HepG2 (cell line): ENCODE measurements around the gene TRPM1. TPM values are rescaled to one million over a fixed set of nuclear protein-coding genes. Genes with fewer than 3 reads are reported as not detected.

ENCODE experiments used
- ATAC-seq: fragments of 200-7000 bp; cut with Tn5 transposase; 3 replicates; pipeline ENCODE4 v1.9.1; 2020; ENCODE audit warnings: mild to moderate bottlenecking, moderate library complexity
- BruUV-seq: library from RNA; stranded (reverse); fragments of 400-500 nt; replicated peaks from 2 replicates; lab custom pipeline; 2021; lab: Mats Ljungman, UMichigan
- CTCF ChIA-PET: fragments of 300-600 bp; formaldehyde crosslinking; extraction: SDS; loops from one replicate; lab custom pipeline; 2021; ENCODE audit warnings: low total read pairs, inconsistent platforms, low intra/inter-chr PET ratio; lab: Yijun Ruan, JAX
- POLR2A ChIA-PET: fragments of 350-600 bp; sonication (Branson Sonifier 250); formaldehyde crosslinking; loops from one replicate; lab custom pipeline; 2020; ENCODE audit warnings: antibody characterized with exemption, inconsistent platforms; lab: Yijun Ruan, JAX
- DNase-seq: peaks from one replicate; pipeline ENCODE4 v3.0.0-alpha.2; 2015; ENCODE audit warnings: low spot score
- FAIRE-seq: peaks from 3 replicates; lab custom pipeline; 2011; peaks lifted over from hg19 to GRCh38; lab: Jason Lieb, UNC
- H2AFZ ChIP-seq: one replicate; pipeline ENCODE4 v1.6.1; 2011; ENCODE audit warnings: low read length, inconsistent platforms
- H3K27ac ChIP-seq: fragments of 300-600 bp; 3 replicates; pipeline ENCODE4 v1.8.0; 2011; ENCODE audit warnings: mixed run types, mild to moderate bottlenecking, mixed read lengths, low read length, inconsistent platforms; ENCODE audit not compliant: insufficient read depth; ENCODE audit errors: extremely low read length
- H3K27me3 ChIP-seq, 2 experiments: fragments of 200-600 bp in 1 of 2; 2 replicates in 1 of 2; 3 replicates in 1 of 2; pipeline versions ENCODE4 v1.6.0 to v1.8.0; 2011; ENCODE audit warnings: low read length in 2 of 2, mild to moderate bottlenecking in 2 of 2, moderate library complexity in 2 of 2, inconsistent platforms in 1 of 2; ENCODE audit not compliant: insufficient read depth in 2 of 2, control insufficient read depth in 1 of 2
- H3K36me3 ChIP-seq, 2 experiments: fragments of 200-600 bp in 1 of 2; replicated peaks in 1 of 2; 2 replicates in 1 of 2; 3 replicates in 1 of 2; pipeline versions ENCODE4 v1.5.1 to v1.8.0; 2011; ENCODE audit warnings: low read length in 2 of 2, inconsistent platforms in 1 of 2; ENCODE audit not compliant: insufficient read depth in 2 of 2, control insufficient read depth in 1 of 2
- H3K4me1 ChIP-seq: 2 replicates; pipeline ENCODE4 v1.5.1; 2012; ENCODE audit warnings: low read length, inconsistent platforms; ENCODE audit not compliant: insufficient read depth
- H3K4me2 ChIP-seq: 2 replicates; pipeline ENCODE4 v1.6.0; 2011; ENCODE audit warnings: low read depth, low read length, inconsistent platforms
- H3K4me3 ChIP-seq, 3 experiments: fragments of 200-600 bp in 1 of 3; sonication (generic), shearing (Covaris generic) in 1 of 3; replicated peaks in 1 of 3; 2 replicates each; pipeline ENCODE4 v1.5.1; 2011 to 2016; ENCODE audit warnings: low read length in 3 of 3, inconsistent platforms in 2 of 3, low read depth in 2 of 3, mild to moderate bottlenecking in 2 of 3, control low read depth in 1 of 3, mixed read lengths in 1 of 3; ENCODE audit not compliant: insufficient read depth in 1 of 3
- H3K79me2 ChIP-seq: one replicate; pipeline ENCODE4 v1.6.1; 2011; ENCODE audit warnings: low read length, inconsistent platforms; ENCODE audit not compliant: insufficient read depth
- H3K9ac ChIP-seq: 2 replicates; pipeline ENCODE4 v1.6.0; 2011; ENCODE audit warnings: mild to moderate bottlenecking, low read depth, low read length, inconsistent platforms; ENCODE audit not compliant: insufficient read depth
- H3K9me3 ChIP-seq: 2 replicates; pipeline ENCODE4 v1.5.1; 2012; ENCODE audit warnings: mild to moderate bottlenecking, low read length
- H4K20me1 ChIP-seq: 2 replicates; pipeline ENCODE4 v1.6.0; 2011; ENCODE audit warnings: inconsistent platforms, mild to moderate bottlenecking, low read length, moderate library complexity; ENCODE audit not compliant: insufficient read depth
- PHF21A ChIP-seq: sonication (generic); formaldehyde crosslinking; IDR thresholded peaks from 2 replicates; pipeline ENCODE4 v1.5.0; 2020; ENCODE audit warnings: mild to moderate bottlenecking, missing genetic modification reagents
- PRDM15 ChIP-seq: sonication (generic); formaldehyde crosslinking; IDR thresholded peaks from 2 replicates; pipeline ENCODE4 v1.4.0; 2020; ENCODE audit warnings: missing genetic modification reagents
- SMAD1 ChIP-seq: sonication (generic); formaldehyde crosslinking; IDR thresholded peaks from 2 replicates; pipeline ENCODE4 v1.4.0; 2020; ENCODE audit warnings: missing genetic modification reagents, low read depth, mild to moderate bottlenecking, borderline replicate concordance
- YEATS2 ChIP-seq: sonication (generic); formaldehyde crosslinking; IDR thresholded peaks from 2 replicates; pipeline ENCODE4 v1.4.0; 2020; ENCODE audit warnings: missing genetic modification reagents, borderline replicate concordance
- ZNF839 ChIP-seq: sonication (generic); formaldehyde crosslinking; IDR thresholded peaks from 2 replicates; pipeline ENCODE4 v1.4.0; 2020; ENCODE audit warnings: missing genetic modification reagents, mild to moderate bottlenecking, borderline replicate concordance
- WGBS: methylation state at CpG from one replicate; pipeline ENCODE4 v1.1.6; 2017; ENCODE audit warnings: low lambda C conversion rate; 5-methylcytosine and 5-hydroxymethylcytosine counted together
- in situ Hi-C: cut with HindIII; loops from 2 replicates; pipeline ENCODE4 v1.10.0; 2017; ENCODE audit warnings: low pct_unique_long_range_greater_than_20kb; ENCODE audit not compliant: extremely low pct_ligation_motif_present
- intact Hi-C: fragments of 100-400 bp; cut with micrococcal nuclease; formaldehyde crosslinking; loops from one replicate; pipeline ENCODE4 v1.10.0; 2022; ENCODE audit not compliant: unreplicated experiment
- polyA plus RNA-seq, 8 experiments: library from polyadenylated mRNA; depleted of rRNA in 3 of 8; stranded (reverse) in 7 of 8; unstranded in 1 of 8; fragments of >200 nt; fragmentation: Illumina TruSeq in 4 of 8; extraction: Trizol in 4 of 8; gene quantifications; 2 replicates each; pipeline versions ENCODE4 v1.2.1 to v1.2.3, GENCODE V29; 2011 to 2016; ENCODE audit warnings: low read depth in 4 of 8, missing spikeins in 1 of 8, mixed read lengths in 1 of 8; ENCODE audit not compliant: insufficient read depth in 1 of 8
- total RNA-seq, 5 experiments: library from RNA; depleted of rRNA; stranded (reverse); fragments of >200 nt; fragmentation: Illumina TruSeq; extraction: Trizol; gene quantifications; 2 replicates each; pipeline ENCODE4 v1.2.3, GENCODE V29; 2016; ENCODE audit warnings: low read depth in 1 of 5

Gene TRPM1
- total and polyA plus RNA-seq, 2 of the 13 experiments (the other 11 are each of a cell fraction or from before 2014, with no cell fraction given): not detected

- no peak for TF ChIP-seq SMAD1 (CRISPR knock-in tag)
These were observed 54.1 kb downstream of the TRPM1 start (continued) for GRCh38 chr15:31047437-31047836.

- Histone ChIP-seq H3K9ac (no peak overlapping the region), H3K4me1 (peaks cover 10% of the 10 kb centered on the region; the same call in 1 of the 2 replicates), H3K27ac (no peak overlapping the region), H3K9me3 (no peaks in the 10 kb centered on the region), H3K4me2 (no peak overlapping the region), H3K36me3 (no peaks in the 10 kb centered on the region), H3K4me3 (no peak overlapping the region), H4K20me1 (no peaks in the 10 kb centered on the region), H2AFZ (no peak overlapping the region), H3K27me3 (peaks cover 0 to 4% of the 10 kb centered on the region in 2 experiments; a peak in 1 of 5 replicates), H3K79me2 (no peaks in the 10 kb centered on the region)
- ATAC-seq: no peak
- intact Hi-C loops: no loop called here
- CTCF ChIA-PET: no interaction called here
- no peak for DNase-seq
- TF ChIP-seq PHF21A (CRISPR knock-in tag) (no peak), YEATS2 (CRISPR knock-in tag) (no peak), PRDM15 (CRISPR knock-in tag) (no peak), ZNF839 (CRISPR knock-in tag) (no peak)
- BruUV-seq: no TSS peak
- 57% methylated on average over 19 of the region's 19 CpGs for WGBS
- FAIRE-seq: no peak
- in situ Hi-C loops: no loop called here
- POLR2A ChIA-PET: no interaction called here
These were observed 54.7 kb downstream of the TRPM1 start for GRCh38 chr15:31046759-31047359.
